SK-N-SH (cell line): Measurements from ENCODE around the gene UCN2. TPM values are rescaled to one million over a fixed set of nuclear protein-coding genes. Genes with fewer than 3 reads are reported as not detected.

Experiments used
- CTCF ChIA-PET: fragments of 300-600, 350-600 bp; formaldehyde crosslinking; extraction: SDS; loops from one replicate; lab custom pipeline; 2021; lab: Yijun Ruan, JAX
- POLR2A ChIA-PET: fragments of 350-600 bp; sonication (Branson Sonifier 250); formaldehyde crosslinking; extraction: SDS; loops from one replicate; lab custom pipeline; 2020; ENCODE audit warnings: antibody characterized with exemption, inconsistent platforms; lab: Yijun Ruan, JAX
- DNase-seq: peaks from one replicate; pipeline ENCODE4 v3.0.0; 2012
- H2AFZ ChIP-seq: fragments of 200-600 bp; sonication (generic); 2 replicates; pipeline ENCODE4 v1.8.1; 2016; ENCODE audit warnings: antibody characterized with exemption, mild to moderate bottlenecking, low read depth
- H3F3A ChIP-seq: fragments of 200-600 bp; sonication (generic); replicated peaks from 2 replicates; pipeline ENCODE3; 2016; ENCODE audit warnings: antibody characterized with exemption, mild to moderate bottlenecking; ENCODE audit not compliant: insufficient read depth
- H3K27ac ChIP-seq, 2 experiments: fragments of 200-500 bp in 1 of 2; fragments of 200-600 bp in 1 of 2; sonication (Bioruptor generic) in 1 of 2; sonication (generic), shearing (Covaris generic) in 1 of 2; 2 replicates each; pipeline versions ENCODE4 v1.5.1 to v1.6.1; 2014 to 2016; ENCODE audit warnings: low read depth in 2 of 2, inconsistent platforms in 1 of 2, low read length in 1 of 2, mild to moderate bottlenecking in 1 of 2, mixed read lengths in 1 of 2
- H3K27me3 ChIP-seq: fragments of 200-600 bp; sonication (generic), shearing (Covaris generic); 2 replicates; pipeline ENCODE4 v1.6.1; 2016; ENCODE audit warnings: mixed run types; ENCODE audit not compliant: insufficient read depth
- H3K36me3 ChIP-seq, 2 experiments: fragments of 200-500 bp in 1 of 2; fragments of 200-600 bp in 1 of 2; sonication (Bioruptor generic) in 1 of 2; sonication (generic) in 1 of 2; replicated peaks in 1 of 2; 2 replicates each; pipeline versions ENCODE3 to v1.5.1; 2014 to 2016; ENCODE audit warnings: low read length in 1 of 2, mild to moderate bottlenecking in 1 of 2; ENCODE audit not compliant: insufficient read depth in 2 of 2, control insufficient read depth in 1 of 2
- H3K4me1 ChIP-seq, 2 experiments: fragments of 200-500 bp in 1 of 2; fragments of 200-600 bp in 1 of 2; sonication (Bioruptor generic) in 1 of 2; sonication (generic), shearing (Covaris generic) in 1 of 2; 2 replicates each; pipeline versions ENCODE4 v1.5.1 to v1.6.1; 2014 to 2016; ENCODE audit warnings: low read depth in 1 of 2, low read length in 1 of 2, mixed run types in 1 of 2; ENCODE audit not compliant: insufficient read depth in 2 of 2, control insufficient read depth in 1 of 2
- H3K4me2 ChIP-seq: fragments of 200-600 bp; sonication (generic), shearing (Covaris generic); 2 replicates; pipeline ENCODE4 v1.6.1; 2017; ENCODE audit warnings: mixed run types
- H3K4me3 ChIP-seq, 2 experiments: fragments of 200-500 bp in 1 of 2; fragments of 200-600 bp in 1 of 2; sonication (Bioruptor generic) in 1 of 2; sonication (generic), shearing (Covaris generic) in 1 of 2; 2 replicates each; pipeline versions ENCODE4 v1.5.1 to v1.8.1; 2014 to 2016; ENCODE audit warnings: low read depth in 2 of 2, inconsistent platforms in 1 of 2, low read length in 1 of 2, mild to moderate bottlenecking in 1 of 2, mixed read lengths in 1 of 2, moderate library complexity in 1 of 2
- H3K79me2 ChIP-seq: fragments of 200-600 bp; sonication (generic); 2 replicates; pipeline ENCODE4 v1.8.1; 2017; ENCODE audit warnings: mild to moderate bottlenecking; ENCODE audit not compliant: insufficient read depth
- H3K9ac ChIP-seq: fragments of 200-600 bp; sonication (generic); 2 replicates; pipeline ENCODE4 v1.6.1; 2017; ENCODE audit warnings: mixed run types
- H3K9me2 ChIP-seq: fragments of 200-600 bp; sonication (generic); 2 replicates; pipeline ENCODE4 v1.6.1; 2017; ENCODE audit warnings: mixed run types
- H3K9me3 ChIP-seq: fragments of 200-600 bp; sonication (generic); 2 replicates; pipeline ENCODE4 v1.6.1; 2017; ENCODE audit warnings: mixed run types, mild to moderate bottlenecking, moderate library complexity
- H4K20me1 ChIP-seq: fragments of 200-600 bp; sonication (generic); 2 replicates; pipeline ENCODE4 v1.6.1; 2017; ENCODE audit warnings: mild to moderate bottlenecking, mixed run types; ENCODE audit not compliant: insufficient read depth
- ELF1 ChIP-seq: IDR thresholded peaks from 2 replicates; pipeline ENCODE4 v1.4.0; 2012
- EP300 ChIP-seq, 2 experiments: IDR thresholded peaks; 2 replicates each; pipeline versions ENCODE4 v1.4.0 to v1.6.1; 2012; ENCODE audit warnings: borderline replicate concordance in 1 of 2, low read depth in 1 of 2, low read length in 1 of 2
- EZH2phosphoT487 ChIP-seq: fragments of 200-600 bp; sonication (generic); IDR thresholded peaks from 2 replicates; pipeline ENCODE4 v1.6.1; 2017; ENCODE audit warnings: low read depth, mixed run types, mild to moderate bottlenecking, antibody characterized with exemption, moderate library complexity, borderline replicate concordance
- FOSL2 ChIP-seq: IDR thresholded peaks from 2 replicates; pipeline ENCODE4 v1.4.0; 2012; ENCODE audit warnings: low read depth, mild to moderate bottlenecking, moderate library complexity, borderline replicate concordance
- GABPA ChIP-seq: IDR thresholded peaks from 2 replicates; pipeline ENCODE4 v1.4.0; 2012; ENCODE audit warnings: low read depth, mild to moderate bottlenecking
- GATA2 ChIP-seq: sonication (generic); formaldehyde crosslinking; IDR thresholded peaks from 2 replicates; pipeline ENCODE4 v1.5.0; 2020; ENCODE audit warnings: mild to moderate bottlenecking, missing genetic modification reagents
- MAX ChIP-seq: IDR thresholded peaks from 2 replicates; pipeline ENCODE4 v1.4.0; 2012; ENCODE audit warnings: low read depth
- MEF2A ChIP-seq: IDR thresholded peaks from 2 replicates; pipeline ENCODE4 v1.4.0; 2012; ENCODE audit warnings: low read depth, borderline replicate concordance
- MXI1 ChIP-seq: IDR thresholded peaks from 2 replicates; pipeline ENCODE4 v1.6.1; 2012; ENCODE audit warnings: mild to moderate bottlenecking, low read depth, low read length, improper control_type of control experiment
- NFIC ChIP-seq: IDR thresholded peaks from 2 replicates; pipeline ENCODE4 v1.4.0; 2012; ENCODE audit warnings: borderline replicate concordance
- PBX3 ChIP-seq: IDR thresholded peaks from 2 replicates; pipeline ENCODE4; 2012
- POLR2AphosphoS5 ChIP-seq: IDR thresholded peaks from 2 replicates; pipeline ENCODE4 v1.6.1; 2012; ENCODE audit warnings: low read depth, low read length
- RAD21 ChIP-seq: IDR thresholded peaks from 2 replicates; pipeline ENCODE4 v1.6.1; 2012; ENCODE audit warnings: mild to moderate bottlenecking, low read length
- RCOR1 ChIP-seq: fragments of 150-350 bp; IDR thresholded peaks from 2 replicates; pipeline ENCODE4 v1.6.1; 2017; ENCODE audit warnings: antibody characterized with exemption, low read length
- RFX5 ChIP-seq: IDR thresholded peaks from 2 replicates; pipeline ENCODE4 v1.6.1; 2012; ENCODE audit warnings: mild to moderate bottlenecking, improper control_type of control experiment, low read length
- RXRA ChIP-seq: IDR thresholded peaks from 2 replicates; pipeline ENCODE4 v1.4.0; 2012; ENCODE audit warnings: low read depth, mild to moderate bottlenecking, borderline replicate concordance
- SMC3 ChIP-seq: IDR thresholded peaks from 2 replicates; pipeline ENCODE4 v1.6.1; 2012; ENCODE audit warnings: low read depth, low read length, improper control_type of control experiment
- TCF12 ChIP-seq: IDR thresholded peaks from 2 replicates; pipeline ENCODE4 v1.4.0; 2012
- USF2 ChIP-seq: fragments of 150-350 bp; IDR thresholded peaks from 2 replicates; pipeline ENCODE4 v1.6.1; 2017; ENCODE audit warnings: antibody characterized with exemption, low read length, low read depth, borderline replicate concordance
- YY1 ChIP-seq: IDR thresholded peaks from 2 replicates; pipeline ENCODE4 v1.4.0; 2012; ENCODE audit warnings: low read depth, mild to moderate bottlenecking
- WGBS: methylation state at CpG from one replicate; pipeline ENCODE4 v1.1.6; 2017; ENCODE audit warnings: low lambda C conversion rate; 5-methylcytosine and 5-hydroxymethylcytosine counted together
- polyA plus RNA-seq, 3 experiments: library from polyadenylated mRNA; depleted of rRNA; stranded (reverse); fragments of >200 nt; gene quantifications; 2 replicates each; pipeline ENCODE4 v1.2.3, GENCODE V29; 2012
- TF ChIP-seq, protein P1 (sequence below): fragments of 200-600 bp; sonication (generic); IDR thresholded peaks from 2 replicates; pipeline ENCODE4 v1.6.1; 2017; ENCODE audit warnings: antibody characterized with exemption, mild to moderate bottlenecking, moderate library complexity
- TF ChIP-seq, protein P2 (sequence below): IDR thresholded peaks from 2 replicates; pipeline ENCODE4 v1.6.1; 2012; ENCODE audit warnings: mild to moderate bottlenecking, low read depth, low read length, moderate library complexity

The UCN2 gene
- polyA plus RNA-seq, 1 of the 3 experiments (the other 2 are of a cell fraction), result 0.69 TPM

- TF ChIP-seq MAX (no peak), SMC3 (no peak), MXI1 (no peak), RCOR1 (no peak), EP300 (IDR thresholded peaks at IDR 0.05; ENCODE audit: borderline replicate concordance in 1 of 2, low read depth in 1 of 2, low read length in 1 of 2) (no peak; a peak in 1 of 4 replicates), MEF2A (no peak), EZH2phosphoT487 (no peak), USF2 (no peak)
- TF ChIP-seq, all 33 proteins: peak for 7
Measured at GRCh38 chr3:48564022-48564421, 441 bp upstream of the UCN2 start (continued).

DNA sequence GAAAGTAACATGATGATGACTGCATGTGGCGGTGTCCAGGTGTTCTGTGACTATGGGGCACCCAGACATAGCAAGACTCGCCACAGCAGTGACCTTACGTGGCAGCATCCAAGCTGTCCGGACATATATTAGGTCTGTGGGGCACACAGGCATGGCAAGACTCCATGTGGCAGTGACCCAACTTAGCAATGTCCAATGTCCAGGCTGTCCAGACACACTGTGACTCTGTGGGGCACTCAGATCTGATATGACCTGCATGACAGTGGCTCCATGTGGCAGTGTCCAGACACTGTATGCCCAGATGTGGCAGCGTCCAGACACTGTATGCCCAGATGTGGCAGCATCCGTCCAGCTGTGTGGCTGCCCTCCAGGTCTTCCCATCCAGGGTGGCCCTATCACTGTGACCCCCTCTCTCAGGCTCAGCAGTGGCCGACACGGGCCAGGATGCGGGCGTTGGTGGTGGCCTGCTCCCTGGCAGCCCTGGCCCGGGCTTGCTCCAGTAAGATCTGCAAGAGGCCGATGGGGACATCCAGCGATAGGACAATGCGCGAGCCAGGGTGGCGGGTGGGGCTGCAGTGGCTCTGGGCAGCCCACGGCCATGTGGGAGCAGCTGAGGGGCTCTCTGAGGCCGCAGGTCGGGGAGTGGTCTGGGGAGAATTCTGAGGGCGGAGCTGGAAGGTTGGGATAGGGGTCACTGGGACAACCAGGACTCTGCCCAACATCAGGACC is 1.1 kb downstream of the UCN2 start:
- peaks cover 30% of the 10 kb centered on the region for H3F3A ChIP-seq
- no peaks in the 10 kb centered on the region for H3K36me3 ChIP-seq
- peak overlapping the region; percentile 65; the same call in 1 of the 2 replicates for H3K4me2 ChIP-seq
- H4K20me1 ChIP-seq, result no peaks in the 10 kb centered on the region
- H3K27me3 ChIP-seq, result no peaks in the 10 kb centered on the region
- H3K9ac ChIP-seq, result peak overlapping the region; percentile 57; the same call in 1 of the 2 replicates
- TF ChIP-seq RAD21 (0 out of 2 replicates have a peak, but pooled peaks have one; percentile 5), GABPA (no peak), YY1 (no peak), TCF12 (no peak), POLR2AphosphoS5 (no peak), NFIC (no peak), EZH2phosphoT487 (no peak), ELF1 (no peak), RXRA (no peak), RCOR1 (peak; percentile 56; the same call in 1 of the 2 replicates), PBX3 (no peak), RFX5 (no peak), FOSL2 (no peak), GATA2 (CRISPR knock-in tag) (no peak)
- TF ChIP-seq, protein P1, sequence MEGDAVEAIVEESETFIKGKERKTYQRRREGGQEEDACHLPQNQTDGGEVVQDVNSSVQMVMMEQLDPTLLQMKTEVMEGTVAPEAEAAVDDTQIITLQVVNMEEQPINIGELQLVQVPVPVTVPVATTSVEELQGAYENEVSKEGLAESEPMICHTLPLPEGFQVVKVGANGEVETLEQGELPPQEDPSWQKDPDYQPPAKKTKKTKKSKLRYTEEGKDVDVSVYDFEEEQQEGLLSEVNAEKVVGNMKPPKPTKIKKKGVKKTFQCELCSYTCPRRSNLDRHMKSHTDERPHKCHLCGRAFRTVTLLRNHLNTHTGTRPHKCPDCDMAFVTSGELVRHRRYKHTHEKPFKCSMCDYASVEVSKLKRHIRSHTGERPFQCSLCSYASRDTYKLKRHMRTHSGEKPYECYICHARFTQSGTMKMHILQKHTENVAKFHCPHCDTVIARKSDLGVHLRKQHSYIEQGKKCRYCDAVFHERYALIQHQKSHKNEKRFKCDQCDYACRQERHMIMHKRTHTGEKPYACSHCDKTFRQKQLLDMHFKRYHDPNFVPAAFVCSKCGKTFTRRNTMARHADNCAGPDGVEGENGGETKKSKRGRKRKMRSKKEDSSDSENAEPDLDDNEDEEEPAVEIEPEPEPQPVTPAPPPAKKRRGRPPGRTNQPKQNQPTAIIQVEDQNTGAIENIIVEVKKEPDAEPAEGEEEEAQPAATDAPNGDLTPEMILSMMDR, result no peak
- TF ChIP-seq, protein P2, sequence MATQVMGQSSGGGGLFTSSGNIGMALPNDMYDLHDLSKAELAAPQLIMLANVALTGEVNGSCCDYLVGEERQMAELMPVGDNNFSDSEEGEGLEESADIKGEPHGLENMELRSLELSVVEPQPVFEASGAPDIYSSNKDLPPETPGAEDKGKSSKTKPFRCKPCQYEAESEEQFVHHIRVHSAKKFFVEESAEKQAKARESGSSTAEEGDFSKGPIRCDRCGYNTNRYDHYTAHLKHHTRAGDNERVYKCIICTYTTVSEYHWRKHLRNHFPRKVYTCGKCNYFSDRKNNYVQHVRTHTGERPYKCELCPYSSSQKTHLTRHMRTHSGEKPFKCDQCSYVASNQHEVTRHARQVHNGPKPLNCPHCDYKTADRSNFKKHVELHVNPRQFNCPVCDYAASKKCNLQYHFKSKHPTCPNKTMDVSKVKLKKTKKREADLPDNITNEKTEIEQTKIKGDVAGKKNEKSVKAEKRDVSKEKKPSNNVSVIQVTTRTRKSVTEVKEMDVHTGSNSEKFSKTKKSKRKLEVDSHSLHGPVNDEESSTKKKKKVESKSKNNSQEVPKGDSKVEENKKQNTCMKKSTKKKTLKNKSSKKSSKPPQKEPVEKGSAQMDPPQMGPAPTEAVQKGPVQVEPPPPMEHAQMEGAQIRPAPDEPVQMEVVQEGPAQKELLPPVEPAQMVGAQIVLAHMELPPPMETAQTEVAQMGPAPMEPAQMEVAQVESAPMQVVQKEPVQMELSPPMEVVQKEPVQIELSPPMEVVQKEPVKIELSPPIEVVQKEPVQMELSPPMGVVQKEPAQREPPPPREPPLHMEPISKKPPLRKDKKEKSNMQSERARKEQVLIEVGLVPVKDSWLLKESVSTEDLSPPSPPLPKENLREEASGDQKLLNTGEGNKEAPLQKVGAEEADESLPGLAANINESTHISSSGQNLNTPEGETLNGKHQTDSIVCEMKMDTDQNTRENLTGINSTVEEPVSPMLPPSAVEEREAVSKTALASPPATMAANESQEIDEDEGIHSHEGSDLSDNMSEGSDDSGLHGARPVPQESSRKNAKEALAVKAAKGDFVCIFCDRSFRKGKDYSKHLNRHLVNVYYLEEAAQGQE, result no peak
- POLR2A ChIA-PET, result interaction anchor here (0.5 kb wide), 1 partner anchor 10 kb away, joined by 3 read pairs; no protein-coding TSS in a partner anchor
- CTCF ChIA-PET, result interaction anchor here (0.9 to 1.7 kb wide), 5 partner anchors 13 to 126 kb away, joined by 3 to 5 read pairs (median 4); no protein-coding TSS in a partner anchor
- 99% methylated on average over 17 of the region's 20 CpGs for WGBS
- H3K9me3 ChIP-seq, result no peaks in the 10 kb centered on the region
- peak overlapping the region; percentile 83 to 93; a peak in 3 of 4 replicates for H3K27ac ChIP-seq
- DNase-seq, result peak; percentile 60
- H2AFZ ChIP-seq, result no peak overlapping the region
- H3K4me1 ChIP-seq, result peaks cover 53 to 84% of the 10 kb centered on the region in 2 experiments; a peak in 3 of 4 replicates
- no peaks in the 10 kb centered on the region for H3K79me2 ChIP-seq
- no peaks in the 10 kb centered on the region for H3K9me2 ChIP-seq
- H3K4me3 ChIP-seq, result no peak overlapping the region
